ENCODE measurements around the gene USH1C.

GRCh38 chr11:17579451-17579850 is 35.2 kb upstream of the USH1C start:
- no peak for TF ChIP-seq POLR2A (IDR thresholded peaks at IDR 0.05)
- no peak for TF ChIP-seq CTCF (IDR thresholded peaks at IDR 0.05)
